Fibroblast of lung (primary cell): ENCODE data around the gene ARMC3. TPM values are rescaled to one million over a fixed set of nuclear protein-coding genes. Genes with fewer than 3 reads are reported as not detected.

Experiments used
- DNase-seq, 2 donors: peaks; one replicate each; pipeline versions ENCODE4 v3.0.0 to v3.0.0-alpha.2; 2010; ENCODE audit warnings: low read depth in 2 of 2
- H2AFZ ChIP-seq: 2 replicates; pipeline ENCODE4 v1.5.1; 2012; ENCODE audit warnings: low read length, control low read depth, inconsistent platforms
- H3K27ac ChIP-seq: 2 replicates; pipeline ENCODE4 v1.5.1; 2011; ENCODE audit warnings: low read length, control low read depth; ENCODE audit not compliant: insufficient read depth
- H3K27me3 ChIP-seq: 2 replicates; pipeline ENCODE4 v1.5.1; 2011; ENCODE audit warnings: mild to moderate bottlenecking, low read length; ENCODE audit not compliant: control insufficient read depth, insufficient read depth
- H3K36me3 ChIP-seq: 2 replicates; pipeline ENCODE4 v1.5.1; 2011; ENCODE audit warnings: low read length; ENCODE audit not compliant: control insufficient read depth, insufficient read depth
- H3K4me1 ChIP-seq: 2 replicates; pipeline ENCODE4 v1.5.1; 2011; ENCODE audit warnings: low read length; ENCODE audit not compliant: control insufficient read depth, insufficient read depth; ENCODE audit errors: extremely low read depth
- H3K4me2 ChIP-seq: 2 replicates; pipeline ENCODE4 v1.5.1; 2011; ENCODE audit warnings: low read length, control low read depth; ENCODE audit not compliant: insufficient read depth; ENCODE audit errors: extremely low read depth
- H3K4me3 ChIP-seq, 4 experiments: fragments of 200-600 bp in 1 of 4; sonication (generic) in 1 of 4; replicated peaks in 1 of 4; 2 replicates each; pipeline ENCODE4 v1.5.1; 2011 to 2016; ENCODE audit warnings: low read length in 4 of 4, low read depth in 3 of 4, mild to moderate bottlenecking in 3 of 4, control low read depth in 2 of 4, inconsistent platforms in 1 of 4, mixed read lengths in 1 of 4; ENCODE audit not compliant: insufficient read depth in 1 of 4; ENCODE audit errors: control extremely low read depth in 1 of 4
- H3K79me2 ChIP-seq: 2 replicates; pipeline ENCODE4 v1.5.1; 2012; ENCODE audit warnings: mild to moderate bottlenecking, low read length, inconsistent platforms; ENCODE audit not compliant: control insufficient read depth, insufficient read depth
- H3K9ac ChIP-seq: 2 replicates; pipeline ENCODE4 v1.5.1; 2011; ENCODE audit warnings: mild to moderate bottlenecking, low read length, control low read depth; ENCODE audit not compliant: insufficient read depth
- H3K9me3 ChIP-seq: 2 replicates; pipeline ENCODE4 v1.5.1; 2012; ENCODE audit warnings: low read depth, low read length; ENCODE audit not compliant: control insufficient read depth, insufficient read depth
- H4K20me1 ChIP-seq: 2 replicates; pipeline ENCODE4 v1.5.1; 2011; ENCODE audit warnings: low read length; ENCODE audit not compliant: control insufficient read depth, insufficient read depth; ENCODE audit errors: extremely low read depth
- CTCF ChIP-seq, 2 donors: IDR thresholded peaks in 1 of 2; conservative IDR thresholded peaks in 1 of 2; 1 replicate in 1 of 2; 2 replicates in 1 of 2; pipeline ENCODE4 v1.5.1; 2011 to 2012; ENCODE audit warnings: low read length in 2 of 2, control low read depth in 1 of 2, inconsistent platforms in 1 of 2, low read depth in 1 of 2, mild to moderate bottlenecking in 1 of 2
- EZH2 ChIP-seq: IDR thresholded peaks from 2 replicates; pipeline ENCODE4 v1.5.1; 2012; ENCODE audit warnings: low read length, control low read depth, mild to moderate bottlenecking; ENCODE audit errors: missing control alignments
- polyA plus RNA-seq, 2 donors: library from polyadenylated mRNA; depleted of rRNA in 1 of 2; stranded (reverse) in 1 of 2; unstranded in 1 of 2; fragments of >200 nt; gene quantifications; 2 replicates each; pipeline ENCODE4 v1.2.1, GENCODE V29; 2011 to 2012; ENCODE audit warnings: missing spikeins in 1 of 2
- total RNA-seq: library from RNA; depleted of rRNA; stranded (reverse); fragments of >200 nt; gene quantifications from 2 replicates; pipeline ENCODE4 v1.2.1, GENCODE V29; 2014

ARMC3 gene
- total and polyA plus RNA-seq, 2 donors (not counting 1 experiment from before 2014, with no cell fraction given) = not detected

- Histone ChIP-seq H4K20me1 (no peaks in the 10 kb centered on the region), H3K9me3 (no peaks in the 10 kb centered on the region), H3K4me3 (no peak overlapping the region), H2AFZ (no peak overlapping the region), H3K27ac (no peak overlapping the region), H3K4me1 (no peaks in the 10 kb centered on the region), H3K9ac (no peak overlapping the region), H3K36me3 (no peaks in the 10 kb centered on the region), H3K4me2 (no peak overlapping the region), H3K79me2 (no peaks in the 10 kb centered on the region), H3K27me3 (no peaks in the 10 kb centered on the region)
- TF ChIP-seq CTCF (conservative IDR thresholded peaks at IDR 0.05 in 1 of 2, IDR thresholded peaks at IDR 0.05 in 1 of 2; ENCODE audit: low read depth in 1 of 2, low read length in 2 of 2) (no peak), EZH2 (no peak)
- no peak for DNase-seq
Measured at GRCh38 chr10:22893781-22894180, 34.1 kb upstream of the ARMC3 start.

GRCh38 chr10:22894714-22895113, 33.1 kb upstream of the ARMC3 start:
- H3K27ac ChIP-seq = no peak overlapping the region
- no peak overlapping the region for H2AFZ ChIP-seq
- DNase-seq = no peak
- H3K4me2 ChIP-seq = no peak overlapping the region
- H3K9me3 ChIP-seq = no peaks in the 10 kb centered on the region
- TF ChIP-seq CTCF (conservative IDR thresholded peaks at IDR 0.05 in 1 of 2, IDR thresholded peaks at IDR 0.05 in 1 of 2; ENCODE audit: low read depth in 1 of 2, low read length in 2 of 2) (no peak), EZH2 (no peak)
- no peak overlapping the region for H3K9ac ChIP-seq
- H4K20me1 ChIP-seq = no peaks in the 10 kb centered on the region
- no peak overlapping the region for H3K4me3 ChIP-seq
- H3K27me3 ChIP-seq = no peaks in the 10 kb centered on the region
- no peaks in the 10 kb centered on the region for H3K4me1 ChIP-seq
- no peaks in the 10 kb centered on the region for H3K79me2 ChIP-seq
- no peaks in the 10 kb centered on the region for H3K36me3 ChIP-seq

GRCh38 chr10:22895252-22895651, 32.6 kb upstream of the ARMC3 start:
- Histone ChIP-seq H2AFZ (no peak overlapping the region), H3K4me2 (no peak overlapping the region), H3K36me3 (no peaks in the 10 kb centered on the region), H3K27me3 (no peaks in the 10 kb centered on the region), H3K79me2 (no peaks in the 10 kb centered on the region), H3K27ac (no peak overlapping the region), H3K9ac (no peak overlapping the region), H3K4me1 (no peaks in the 10 kb centered on the region), H3K9me3 (no peaks in the 10 kb centered on the region), H3K4me3 (no peak overlapping the region), H4K20me1 (no peaks in the 10 kb centered on the region)
- DNase-seq = no peak
- TF ChIP-seq EZH2 (no peak), CTCF (conservative IDR thresholded peaks at IDR 0.05 in 1 of 2, IDR thresholded peaks at IDR 0.05 in 1 of 2; ENCODE audit: low read depth in 1 of 2, low read length in 2 of 2) (no peak)
